Glutamatergic neuron (in vitro differentiated cells): ENCODE results near the gene ANKRD13A. TPM values are rescaled to one million over a fixed set of nuclear protein-coding genes. Genes with fewer than 3 reads are reported as not detected.

ENCODE experiments used
- DNase-seq: peaks from one replicate; pipeline ENCODE4 v3.0.0; 2022
- H3K27ac Mint-ChIP-seq: one replicate; pipeline ENCODE4 v1.8.0; 2020; ENCODE audit warnings: mild to moderate bottlenecking, mixed read lengths, inconsistent platforms; ENCODE audit not compliant: unreplicated experiment
- H3K27me3 Mint-ChIP-seq: one replicate; pipeline ENCODE4 v1.8.0; 2020; ENCODE audit warnings: mild to moderate bottlenecking, moderate library complexity, mixed read lengths, inconsistent platforms; ENCODE audit not compliant: unreplicated experiment
- H3K36me3 Mint-ChIP-seq: one replicate; pipeline ENCODE4 v1.8.0; 2020; ENCODE audit warnings: mild to moderate bottlenecking, mixed read lengths, inconsistent platforms; ENCODE audit not compliant: unreplicated experiment
- H3K4me1 Mint-ChIP-seq: one replicate; pipeline ENCODE4 v1.8.0; 2020; ENCODE audit warnings: mild to moderate bottlenecking, low read depth, mixed read lengths, inconsistent platforms; ENCODE audit not compliant: unreplicated experiment
- H3K4me3 Mint-ChIP-seq: one replicate; pipeline ENCODE4 v1.8.0; 2020; ENCODE audit warnings: mild to moderate bottlenecking, mixed read lengths, inconsistent platforms; ENCODE audit not compliant: unreplicated experiment
- H3K9me3 Mint-ChIP-seq: one replicate; pipeline ENCODE4 v1.8.0; 2020; ENCODE audit warnings: mild to moderate bottlenecking, moderate library complexity, mixed read lengths, inconsistent platforms; ENCODE audit not compliant: unreplicated experiment
- CTCF ChIP-seq: fragments of 200-600 bp; sonication (generic); IDR thresholded peaks from one replicate; pipeline ENCODE4 v1.5.0; 2021; ENCODE audit not compliant: partially characterized antibody, unreplicated experiment
- total RNA-seq: library from RNA; stranded (reverse); fragmentation: NEBNext Ultra II Directional; extraction: Animal tissue kit (Norgen Biotek cat#: 25700); gene quantifications from one replicate; pipeline ENCODE4 v1.2.1, GENCODE V29; 2021; ENCODE audit not compliant: unreplicated experiment

The ANKRD13A gene
- total RNA-seq, 1 donor from 2014 or later = 139 TPM

GRCh38 chr12:110035534-110036104 lies 36.4 kb downstream of the ANKRD13A start:
- Mint-ChIP-seq H3K4me3 (no peak overlapping the region), H3K4me1 (peaks cover 8% of the 10 kb centered on the region), H3K27me3 (no peaks in the 10 kb centered on the region), H3K9me3 (peaks cover 7% of the 10 kb centered on the region), H3K36me3 (peaks cover 4% of the 10 kb centered on the region), H3K27ac (no peak overlapping the region)
- no peak for DNase-seq
- TF ChIP-seq CTCF = no peak

- H3K27me3 Mint-ChIP-seq = no peaks in the 10 kb centered on the region
- DNase-seq = no peak
- H3K4me1 Mint-ChIP-seq = peaks cover 8% of the 10 kb centered on the region
- no peak overlapping the region for H3K4me3 Mint-ChIP-seq
- no peak overlapping the region for H3K27ac Mint-ChIP-seq
- no peak for TF ChIP-seq CTCF
- peaks cover 5% of the 10 kb centered on the region for H3K9me3 Mint-ChIP-seq
- H3K36me3 Mint-ChIP-seq = peaks cover 4% of the 10 kb centered on the region
Observed at GRCh38 chr12:110037315-110037714, 38.1 kb downstream of the ANKRD13A start.

GRCh38 chr12:110038741-110039084 lies 39.5 kb downstream of the ANKRD13A start:
- H3K4me3 Mint-ChIP-seq = no peak overlapping the region
- no peaks in the 10 kb centered on the region for H3K27me3 Mint-ChIP-seq
- H3K27ac Mint-ChIP-seq = no peak overlapping the region
- no peak for TF ChIP-seq CTCF
- peaks cover 4% of the 10 kb centered on the region for H3K36me3 Mint-ChIP-seq
- no peak for DNase-seq
- H3K9me3 Mint-ChIP-seq = peaks cover 3% of the 10 kb centered on the region
- peaks cover 16% of the 10 kb centered on the region for H3K4me1 Mint-ChIP-seq

- Mint-ChIP-seq H3K4me3 (no peak overlapping the region), H3K9me3 (peaks cover 3% of the 10 kb centered on the region), H3K4me1 (peaks cover 16% of the 10 kb centered on the region), H3K36me3 (peaks cover 4% of the 10 kb centered on the region), H3K27me3 (no peaks in the 10 kb centered on the region), H3K27ac (no peak overlapping the region)
- no peak for DNase-seq
- TF ChIP-seq CTCF = no peak
Observed at GRCh38 chr12:110039085-110039807, 40.0 kb downstream of the ANKRD13A start.

- peak overlapping the region; percentile 44 for H3K4me3 Mint-ChIP-seq
- H3K9me3 Mint-ChIP-seq = peaks cover 2% of the 10 kb centered on the region
- DNase-seq = no peak
- H3K27ac Mint-ChIP-seq = peak overlapping the region; percentile 97
- no peaks in the 10 kb centered on the region for H3K36me3 Mint-ChIP-seq
- no peak for TF ChIP-seq CTCF
- peaks cover 18% of the 10 kb centered on the region for H3K4me1 Mint-ChIP-seq
- no peaks in the 10 kb centered on the region for H3K27me3 Mint-ChIP-seq
Observed at GRCh38 chr12:110042264-110042663, 43.0 kb downstream of the ANKRD13A start.
